OCI-LY3 (cell line): Measurements from ENCODE around the gene RFC5.

Experiments
- H2AFZ ChIP-seq: fragments of 200-600, 300-600 bp; shearing (Covaris generic); 2 replicates; pipeline ENCODE4 v1.6.0; 2014; ENCODE audit warnings: antibody characterized with exemption, low read depth, low read length
- H3K27ac ChIP-seq: fragments of 200-600, 300-600 bp; sonication (generic); 2 replicates; pipeline ENCODE4 v1.5.1; 2014; ENCODE audit warnings: mild to moderate bottlenecking, low read length, moderate library complexity, mixed read lengths
- H3K27me3 ChIP-seq: fragments of 200-600, 300-600 bp; sonication (generic); 2 replicates; pipeline ENCODE4 v1.6.1; 2014; ENCODE audit warnings: low read depth, low read length, mixed read lengths
- H3K36me3 ChIP-seq: fragments of 200-600, 300-600 bp; sonication (generic); replicated peaks from 2 replicates; pipeline ENCODE3; 2014; ENCODE audit warnings: low read depth, low read length, mixed read lengths
- H3K4me1 ChIP-seq: fragments of 300-600, 200-600 bp; sonication (generic); 2 replicates; pipeline ENCODE4 v1.6.1; 2014; ENCODE audit warnings: low read length, mixed read lengths
- H3K4me2 ChIP-seq: fragments of 200-600, 300-600 bp; sonication (generic); 2 replicates; pipeline ENCODE4 v1.6.1; 2014; ENCODE audit warnings: low read length, mixed read lengths
- H3K4me3 ChIP-seq: fragments of 300-600, 200-600 bp; sonication (generic); 2 replicates; pipeline ENCODE4 v1.5.1; 2014; ENCODE audit warnings: antibody characterized with exemption, mild to moderate bottlenecking, low read length, moderate library complexity
- H3K79me2 ChIP-seq: fragments of 300-600, 200-600 bp; shearing (Covaris generic); 2 replicates; pipeline ENCODE4 v1.6.1; 2014; ENCODE audit warnings: mild to moderate bottlenecking, low read length, mixed read lengths
- H3K9ac ChIP-seq: fragments of 300-600, 200-600 bp; shearing (Covaris generic); 2 replicates; pipeline ENCODE4 v1.6.0; 2014; ENCODE audit warnings: mild to moderate bottlenecking, low read length, moderate library complexity
- H3K9me3 ChIP-seq: fragments of 200-600, 300-600 bp; shearing (Covaris generic); 2 replicates; pipeline ENCODE4 v1.6.1; 2014; ENCODE audit warnings: low read length, mixed read lengths; ENCODE audit not compliant: insufficient read depth
- H4K20me1 ChIP-seq: fragments of 200-600, 300-600 bp; sonication (generic); 2 replicates; pipeline ENCODE4 v1.6.1; 2016; ENCODE audit warnings: low read length, mixed read lengths; ENCODE audit not compliant: insufficient read depth
- CTCF ChIP-seq: fragments of 200-600, 300-600 bp; sonication (generic); IDR thresholded peaks from 2 replicates; pipeline ENCODE4 v1.5.1; 2014; ENCODE audit warnings: antibody characterized with exemption, low read length, low read depth
- EZH2phosphoT487 ChIP-seq: fragments of 200-600 bp; shearing (Covaris generic); IDR thresholded peaks from 2 replicates; pipeline ENCODE4 v1.6.1; 2018; ENCODE audit warnings: antibody characterized with exemption, mixed run types, low read depth

The RFC5 gene

GRCh38 chr12:118063576-118064391 is 47.3 kb downstream of the RFC5 start:
- H3K27ac ChIP-seq, result no peak overlapping the region
- no peak overlapping the region for H3K9ac ChIP-seq
- peak overlapping the region; percentile 96 for H3K4me2 ChIP-seq
- H2AFZ ChIP-seq, result no peak overlapping the region
- H3K4me1 ChIP-seq, result peaks cover 38% of the 10 kb centered on the region
- no peaks in the 10 kb centered on the region for H3K9me3 ChIP-seq
- no peak overlapping the region for H3K4me3 ChIP-seq
- TF ChIP-seq EZH2phosphoT487 (no peak), CTCF (no peak)
- H3K27me3 ChIP-seq, result peaks cover 12% of the 10 kb centered on the region
- no peaks in the 10 kb centered on the region for H4K20me1 ChIP-seq
- no peaks in the 10 kb centered on the region for H3K36me3 ChIP-seq
- H3K79me2 ChIP-seq, result peaks cover 14% of the 10 kb centered on the region

- Histone ChIP-seq H3K79me2 (peaks cover 10% of the 10 kb centered on the region), H3K4me1 (peaks cover 37% of the 10 kb centered on the region), H4K20me1 (no peaks in the 10 kb centered on the region), H3K27ac (no peak overlapping the region), H2AFZ (peak overlapping the region; percentile 67; the same call in 1 of the 2 replicates), H3K27me3 (peaks cover 12% of the 10 kb centered on the region), H3K4me3 (peak overlapping the region; percentile 67), H3K36me3 (no peaks in the 10 kb centered on the region), H3K4me2 (peak overlapping the region; percentile 96), H3K9me3 (no peaks in the 10 kb centered on the region), H3K9ac (peak overlapping the region; percentile 41; the same call in 1 of the 2 replicates)
- TF ChIP-seq EZH2phosphoT487 (no peak), CTCF (peak; percentile 30)
Measured at GRCh38 chr12:118064608-118065007, 48.1 kb downstream of the RFC5 start.

- TF ChIP-seq EZH2phosphoT487, result no peak
- no peaks in the 10 kb centered on the region for H4K20me1 ChIP-seq
- H3K36me3 ChIP-seq, result no peaks in the 10 kb centered on the region
- peaks cover 29% of the 10 kb centered on the region for H3K4me1 ChIP-seq
- H3K79me2 ChIP-seq, result peaks cover 2% of the 10 kb centered on the region; the same call in 1 of the 2 replicates
- peak overlapping the region; percentile 96 for H3K4me2 ChIP-seq
- H3K9ac ChIP-seq, result peak overlapping the region; percentile 41; the same call in 1 of the 2 replicates
- H3K4me3 ChIP-seq, result peak overlapping the region; percentile 67
- peak overlapping the region; percentile 18; the same call in 1 of the 2 replicates for H3K27ac ChIP-seq
- H3K9me3 ChIP-seq, result no peaks in the 10 kb centered on the region
- peak overlapping the region; percentile 67; the same call in 1 of the 2 replicates for H2AFZ ChIP-seq
- H3K27me3 ChIP-seq, result peaks cover 12% of the 10 kb centered on the region
Measured at GRCh38 chr12:118065380-118065779, 48.9 kb downstream of the RFC5 start.

- Histone ChIP-seq H3K9me3 (no peaks in the 10 kb centered on the region), H3K79me2 (no peaks in the 10 kb centered on the region), H2AFZ (no peak overlapping the region), H4K20me1 (no peaks in the 10 kb centered on the region), H3K9ac (no peak overlapping the region), H3K27me3 (peaks cover 17% of the 10 kb centered on the region), H3K36me3 (no peaks in the 10 kb centered on the region), H3K4me1 (peaks cover 22% of the 10 kb centered on the region), H3K4me3 (no peak overlapping the region), H3K4me2 (no peak overlapping the region), H3K27ac (no peak overlapping the region)
- no peak for TF ChIP-seq CTCF
- TF ChIP-seq EZH2phosphoT487, result no peak
Measured at GRCh38 chr12:118068445-118068844, 51.9 kb downstream of the RFC5 start.
